Endothelial cell of umbilical vein (primary cell): ENCODE measurements around the gene C14orf132. TPM values are rescaled to one million over a fixed set of nuclear protein-coding genes. Genes with fewer than 3 reads are reported as not detected.

Experiments used
- BruUV-seq: library from RNA; stranded (reverse); fragments of 400-500 nt; replicated peaks from 2 replicates; lab custom pipeline; 2021; lab: Mats Ljungman, UMichigan
- CTCF ChIA-PET: fragments of 300-600, 350-600 bp; sonication (Branson Sonifier 250); formaldehyde crosslinking; loops from one replicate; lab custom pipeline; 2021; ENCODE audit warnings: antibody characterized with exemption, inconsistent platforms; lab: Charles Lee
- POLR2A ChIA-PET: fragments of 300-600, 350-600 bp; sonication (Branson Sonifier 250); formaldehyde crosslinking; loops from one replicate; lab custom pipeline; 2021; ENCODE audit warnings: antibody characterized with exemption, inconsistent platforms; lab: Charles Lee
- DNase-seq: peaks from one replicate; pipeline ENCODE4 v3.0.0-alpha.2; 2011; ENCODE audit warnings: low read depth, low spot score
- FAIRE-seq: peaks from 2 replicates; lab custom pipeline; 2011; peaks lifted over from hg19 to GRCh38; lab: Jason Lieb, UNC
- H2AFZ ChIP-seq: 2 replicates; pipeline ENCODE4 v1.6.0; 2012; ENCODE audit warnings: low read depth, low read length, control low read depth, inconsistent platforms
- H3K27ac ChIP-seq: 2 replicates; pipeline ENCODE4 v1.5.1; 2011; ENCODE audit warnings: low read depth, mild to moderate bottlenecking, control low read depth, low read length, moderate library complexity; ENCODE audit not compliant: insufficient read depth
- H3K27me3 ChIP-seq, 2 experiments: 2 replicates each; pipeline versions ENCODE4 v1.6.0 to v1.6.1; 2011; ENCODE audit warnings: low read length in 2 of 2, mixed read lengths in 1 of 2; ENCODE audit not compliant: control insufficient read depth in 2 of 2, insufficient read depth in 2 of 2
- H3K36me3 ChIP-seq, 2 experiments: 2 replicates in 1 of 2; 3 replicates in 1 of 2; pipeline ENCODE4 v1.5.1; 2011; ENCODE audit warnings: low read length in 2 of 2, mild to moderate bottlenecking in 1 of 2, moderate library complexity in 1 of 2; ENCODE audit not compliant: control insufficient read depth in 2 of 2, insufficient read depth in 2 of 2; ENCODE audit errors: extremely low read depth in 1 of 2
- H3K4me1 ChIP-seq: 3 replicates; pipeline ENCODE4 v1.5.1; 2011; ENCODE audit warnings: mild to moderate bottlenecking, low read length; ENCODE audit not compliant: control insufficient read depth, insufficient read depth; ENCODE audit errors: extremely low read depth
- H3K4me2 ChIP-seq: 2 replicates; pipeline ENCODE4 v1.6.1; 2011; ENCODE audit warnings: low read length, control low read depth, mixed read lengths; ENCODE audit not compliant: insufficient read depth
- H3K4me3 ChIP-seq, 3 experiments: fragments of 200-600 bp in 1 of 3; sonication (generic), shearing (Covaris generic) in 1 of 3; replicated peaks in 1 of 3; 2 replicates each; pipeline ENCODE4 v1.5.1; 2011 to 2016; ENCODE audit warnings: control low read depth in 3 of 3, low read length in 3 of 3, mild to moderate bottlenecking in 2 of 3, inconsistent platforms in 1 of 3, low read depth in 1 of 3, moderate library complexity in 1 of 3; ENCODE audit not compliant: insufficient read depth in 1 of 3
- H3K79me2 ChIP-seq: 2 replicates; pipeline ENCODE4 v1.6.0; 2012; ENCODE audit warnings: low read length, inconsistent platforms; ENCODE audit not compliant: control insufficient read depth, insufficient read depth
- H3K9ac ChIP-seq: replicated peaks from 2 replicates; pipeline ENCODE3; 2011; ENCODE audit warnings: low read length, control low read depth; ENCODE audit not compliant: insufficient read depth; ENCODE audit errors: extremely low read depth
- H3K9me1 ChIP-seq: replicated peaks from 3 replicates; pipeline ENCODE4 v1.6.0; 2011; ENCODE audit warnings: mild to moderate bottlenecking, low read length; ENCODE audit not compliant: control insufficient read depth, insufficient read depth; ENCODE audit errors: extremely low read depth
- H3K9me3 ChIP-seq: replicated peaks from 2 replicates; pipeline ENCODE4 v1.5.1; 2012; ENCODE audit warnings: low read length, inconsistent platforms; ENCODE audit not compliant: control insufficient read depth, insufficient read depth
- H4K20me1 ChIP-seq: replicated peaks from 2 replicates; pipeline ENCODE3; 2011; ENCODE audit warnings: mild to moderate bottlenecking, low read length; ENCODE audit not compliant: control insufficient read depth, insufficient read depth; ENCODE audit errors: extremely low read depth
- EZH2 ChIP-seq: IDR thresholded peaks from 2 replicates; pipeline ENCODE4 v1.6.1; 2012; ENCODE audit warnings: borderline replicate concordance, low read depth, mild to moderate bottlenecking, moderate library complexity, low read length, inconsistent platforms; ENCODE audit not compliant: severe bottlenecking
- FOS ChIP-seq: IDR thresholded peaks from 2 replicates; pipeline ENCODE4 v1.6.1; 2011; ENCODE audit warnings: mild to moderate bottlenecking, low read length, moderate library complexity, borderline replicate concordance; ENCODE audit not compliant: insufficient read depth
- GATA2 ChIP-seq: IDR thresholded peaks from 2 replicates; pipeline ENCODE4 v1.7.0; 2011; ENCODE audit warnings: low read depth, mild to moderate bottlenecking, moderate library complexity, mixed read lengths, low read length; ENCODE audit not compliant: insufficient read length, insufficient read depth
- JUN ChIP-seq: IDR thresholded peaks from 2 replicates; pipeline ENCODE4 v1.6.1; 2011; ENCODE audit warnings: borderline replicate concordance, low read depth; ENCODE audit not compliant: insufficient read length, insufficient read depth
- MYC ChIP-seq: IDR thresholded peaks from one replicate; pipeline ENCODE4 v1.6.1; 2011; ENCODE audit warnings: mild to moderate bottlenecking, low read depth, low read length
- POLR2A ChIP-seq: IDR thresholded peaks from 2 replicates; pipeline ENCODE4 v1.6.1; 2012; ENCODE audit warnings: low read depth, mild to moderate bottlenecking, control low read depth, low read length
- POLR2AphosphoS5 ChIP-seq: IDR thresholded peaks from 2 replicates; pipeline ENCODE4 v1.6.1; 2012; ENCODE audit warnings: low read depth, mild to moderate bottlenecking, control low read depth, low read length, moderate library complexity; ENCODE audit not compliant: insufficient read depth
- dilution Hi-C: fragments of 300-500 bp; cut with MboI; formaldehyde crosslinking; loops from one replicate; pipeline ENCODE4 v1.15.0; 2019; ENCODE audit warnings: low sequenced_read_pairs; ENCODE audit not compliant: extremely low pct_ligation_motif_present
- intact Hi-C: fragments of 100-400 bp; cut with micrococcal nuclease; formaldehyde crosslinking; loops from one replicate; pipeline ENCODE4 v1.10.0; 2022
- polyA plus RNA-seq, 4 experiments: library from polyadenylated mRNA; depleted of rRNA in 3 of 4; stranded (reverse) in 3 of 4; unstranded in 1 of 4; fragments of >200 nt; gene quantifications; 2 replicates each; pipeline versions ENCODE4 v1.2.1 to v1.2.3, GENCODE V29; 2011 to 2012; ENCODE audit warnings: missing spikeins in 1 of 4
- total RNA-seq: library from RNA; stranded (reverse); gene quantifications from 2 replicates; pipeline ENCODE4 v1.2.3, GENCODE V29; 2021
- TF ChIP-seq, protein P1 (sequence below), 2 donors: IDR thresholded peaks; 1 replicate in 1 of 2; 2 replicates in 1 of 2; pipeline ENCODE4 v1.5.1; 2011; ENCODE audit warnings: low read length in 2 of 2, mild to moderate bottlenecking in 2 of 2, moderate library complexity in 2 of 2, control low read depth in 1 of 2, inconsistent platforms in 1 of 2, low read depth in 1 of 2; ENCODE audit not compliant: insufficient read depth in 1 of 2; ENCODE audit errors: extremely low read depth in 1 of 2
- TF ChIP-seq, protein P2 (sequence below): IDR thresholded peaks from 2 replicates; pipeline ENCODE4 v1.6.1; 2011; ENCODE audit not compliant: insufficient read depth, insufficient read length

Gene C14orf132
- total and polyA plus RNA-seq, 2 donors (not counting 3 experiments of a cell fraction or from before 2014, with no cell fraction given), result 3.2 to 7.6 TPM

DNA sequence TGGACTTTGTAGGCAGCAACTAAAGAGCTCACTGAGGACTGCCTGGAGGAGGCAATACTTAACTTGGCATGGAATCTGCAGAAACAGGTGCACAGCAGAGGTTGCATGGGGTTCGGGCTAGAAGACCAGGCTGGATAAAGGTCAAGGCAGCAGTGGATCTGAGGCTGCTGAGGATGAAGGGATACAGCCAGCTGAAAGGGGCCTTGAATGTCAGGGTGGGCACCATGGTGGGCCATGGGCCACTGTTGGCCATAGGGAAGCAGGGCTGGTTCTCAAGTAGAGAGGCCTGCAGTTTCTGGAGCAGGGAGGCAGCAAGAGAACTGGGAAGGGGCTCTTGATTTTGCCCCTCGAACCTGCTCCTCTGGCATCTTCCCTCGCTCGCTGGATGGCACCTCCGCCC lies 55.5 kb downstream of the C14orf132 start:
- no peak overlapping the region for H3K4me3 ChIP-seq
- no peak overlapping the region for H2AFZ ChIP-seq
- POLR2A ChIA-PET, result no interaction called here
- H3K27me3 ChIP-seq, result no peaks in the 10 kb centered on the region
- H4K20me1 ChIP-seq, result no peaks in the 10 kb centered on the region
- BruUV-seq, result no TSS peak
- CTCF ChIA-PET, result no interaction called here
- H3K9me1 ChIP-seq, result no peaks in the 10 kb centered on the region
- H3K4me2 ChIP-seq, result no peak overlapping the region
- no peaks in the 10 kb centered on the region for H3K36me3 ChIP-seq
- no peaks in the 10 kb centered on the region for H3K9me3 ChIP-seq
- no peaks in the 10 kb centered on the region for H3K4me1 ChIP-seq
- TF ChIP-seq, protein P1, sequence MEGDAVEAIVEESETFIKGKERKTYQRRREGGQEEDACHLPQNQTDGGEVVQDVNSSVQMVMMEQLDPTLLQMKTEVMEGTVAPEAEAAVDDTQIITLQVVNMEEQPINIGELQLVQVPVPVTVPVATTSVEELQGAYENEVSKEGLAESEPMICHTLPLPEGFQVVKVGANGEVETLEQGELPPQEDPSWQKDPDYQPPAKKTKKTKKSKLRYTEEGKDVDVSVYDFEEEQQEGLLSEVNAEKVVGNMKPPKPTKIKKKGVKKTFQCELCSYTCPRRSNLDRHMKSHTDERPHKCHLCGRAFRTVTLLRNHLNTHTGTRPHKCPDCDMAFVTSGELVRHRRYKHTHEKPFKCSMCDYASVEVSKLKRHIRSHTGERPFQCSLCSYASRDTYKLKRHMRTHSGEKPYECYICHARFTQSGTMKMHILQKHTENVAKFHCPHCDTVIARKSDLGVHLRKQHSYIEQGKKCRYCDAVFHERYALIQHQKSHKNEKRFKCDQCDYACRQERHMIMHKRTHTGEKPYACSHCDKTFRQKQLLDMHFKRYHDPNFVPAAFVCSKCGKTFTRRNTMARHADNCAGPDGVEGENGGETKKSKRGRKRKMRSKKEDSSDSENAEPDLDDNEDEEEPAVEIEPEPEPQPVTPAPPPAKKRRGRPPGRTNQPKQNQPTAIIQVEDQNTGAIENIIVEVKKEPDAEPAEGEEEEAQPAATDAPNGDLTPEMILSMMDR (IDR thresholded peaks at IDR 0.05; ENCODE audit: extremely low read depth in 1 of 2, insufficient read depth in 1 of 2, low read depth in 1 of 2, low read length in 2 of 2), result no peak
- no peak for TF ChIP-seq GATA2
- no peak for TF ChIP-seq FOS
- TF ChIP-seq, protein P2, sequence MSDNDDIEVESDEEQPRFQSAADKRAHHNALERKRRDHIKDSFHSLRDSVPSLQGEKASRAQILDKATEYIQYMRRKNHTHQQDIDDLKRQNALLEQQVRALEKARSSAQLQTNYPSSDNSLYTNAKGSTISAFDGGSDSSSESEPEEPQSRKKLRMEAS, result no peak
- TF ChIP-seq POLR2AphosphoS5, result no peak
- TF ChIP-seq POLR2A, result no peak
- no peak for TF ChIP-seq EZH2
- TF ChIP-seq JUN, result no peak
- no peak for TF ChIP-seq MYC
- intact Hi-C loops, result no loop called here
- no peaks in the 10 kb centered on the region for H3K79me2 ChIP-seq
- FAIRE-seq (no peak), DNase-seq (no peak)
- no peak overlapping the region for H3K27ac ChIP-seq
- dilution Hi-C loops, result no loop called here
- no peak overlapping the region for H3K9ac ChIP-seq
